ENCODE results near the gene KIF3B.

The KIF3B gene

DNA sequence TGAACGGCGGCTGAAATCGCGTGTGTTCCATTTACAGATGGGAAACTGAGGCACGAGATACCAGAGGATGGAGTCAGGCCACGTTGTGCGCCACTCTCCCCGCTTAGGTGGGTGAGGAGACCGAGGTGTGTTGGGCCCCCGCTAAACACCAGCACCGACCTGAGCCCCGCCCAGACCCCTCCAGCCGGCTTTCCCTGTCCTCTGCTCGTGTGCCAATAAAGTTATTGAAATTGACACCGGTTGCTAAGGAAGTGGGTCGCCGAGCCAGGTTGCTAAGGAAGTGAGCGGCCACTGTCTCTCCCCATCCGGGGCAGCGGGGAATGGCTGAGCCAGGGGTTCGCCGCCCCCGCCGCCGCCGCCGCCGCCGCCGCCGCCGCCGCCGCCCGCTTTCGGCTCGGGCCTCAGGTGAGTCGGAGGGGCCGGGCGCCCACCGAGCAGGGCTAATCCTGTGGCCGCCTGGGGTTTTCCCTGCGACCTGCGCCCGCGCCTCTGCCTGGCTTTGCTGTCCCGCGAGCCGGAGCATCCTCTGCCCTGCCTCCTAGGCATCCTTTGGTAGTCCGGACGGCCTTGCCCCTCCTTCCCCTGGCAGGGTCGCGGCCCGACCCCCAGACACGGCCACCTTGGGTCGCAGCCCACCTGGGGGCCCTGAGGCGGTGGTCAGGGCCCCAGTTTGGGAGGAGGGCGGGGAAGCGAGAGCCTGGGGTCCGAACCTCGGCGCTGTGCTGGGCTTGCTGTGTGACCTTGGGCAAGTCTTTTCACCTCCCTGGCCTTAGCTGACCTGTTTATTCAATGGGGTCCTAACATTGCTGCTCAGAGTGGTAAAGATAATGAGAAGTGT lies at the start of gene KIF3B:
TSS of gene KIF3B (plus strand) at position 291 of the 838 bp plus-strand sequence. CDS start 32,127 bp downstream, outside the sequence.
- H3K9me3 Mint-ChIP-seq, result no peaks in the 10 kb centered on the region
- no peaks in the 10 kb centered on the region for H3K27me3 Mint-ChIP-seq
- peak within 1 kb of the TSS; percentile 90 for H3K27ac Mint-ChIP-seq
- H3K4me3 Mint-ChIP-seq, result peak within 1 kb of the TSS; percentile 87
- ATAC-seq, result peak; percentile 91
- H3K36me3 Mint-ChIP-seq, result peaks cover 15% of the 10 kb centered on the region
- H3K4me1 Mint-ChIP-seq, result peaks cover 45% of the 10 kb centered on the region

GRCh38 chr20:32227744-32228688 lies 49.4 kb upstream of the KIF3B start:
- H3K27ac Mint-ChIP-seq, result no peak overlapping the region
- no peak overlapping the region for H3K4me3 Mint-ChIP-seq
- H3K36me3 Mint-ChIP-seq, result peaks cover 69% of the 10 kb centered on the region
- ATAC-seq, result no peak
- peaks cover 23% of the 10 kb centered on the region for H3K4me1 Mint-ChIP-seq
- H3K9me3 Mint-ChIP-seq, result no peaks in the 10 kb centered on the region
- H3K27me3 Mint-ChIP-seq, result no peaks in the 10 kb centered on the region

DNA sequence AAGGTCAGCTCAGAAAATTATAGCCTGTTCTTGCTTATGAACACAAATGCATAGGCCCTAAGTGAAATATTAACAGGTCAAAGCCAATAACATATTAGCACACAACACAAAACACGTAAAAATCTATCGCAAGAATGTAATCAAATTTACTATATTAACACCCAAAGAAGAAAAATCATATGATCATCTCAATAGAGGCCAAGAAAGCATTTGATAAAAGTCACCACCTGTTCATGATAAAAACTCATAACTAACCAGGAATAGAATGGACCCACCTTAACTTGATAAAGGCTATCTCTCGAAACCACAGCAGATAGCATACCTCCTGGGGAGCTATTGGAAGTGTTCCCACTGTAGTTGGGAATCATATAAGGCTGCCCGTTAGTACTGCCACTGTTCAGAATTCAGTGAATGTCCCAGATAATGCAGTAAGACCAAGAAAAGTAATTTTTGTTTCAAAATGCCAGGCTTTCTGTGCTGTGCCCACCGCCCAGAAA lies 48.2 kb upstream of the KIF3B start:
- Mint-ChIP-seq H3K27me3 (no peaks in the 10 kb centered on the region), H3K4me3 (no peak overlapping the region), H3K36me3 (peaks cover 73% of the 10 kb centered on the region), H3K27ac (no peak overlapping the region), H3K4me1 (peaks cover 29% of the 10 kb centered on the region), H3K9me3 (no peaks in the 10 kb centered on the region)
- no peak for ATAC-seq

GRCh38 chr20:32230707-32231106 lies 46.7 kb upstream of the KIF3B start:
- peaks cover 80% of the 10 kb centered on the region for H3K36me3 Mint-ChIP-seq
- H3K4me1 Mint-ChIP-seq, result peaks cover 29% of the 10 kb centered on the region
- no peaks in the 10 kb centered on the region for H3K27me3 Mint-ChIP-seq
- no peaks in the 10 kb centered on the region for H3K9me3 Mint-ChIP-seq
- ATAC-seq, result no peak
- H3K27ac Mint-ChIP-seq, result no peak overlapping the region
- H3K4me3 Mint-ChIP-seq, result no peak overlapping the region

DNA sequence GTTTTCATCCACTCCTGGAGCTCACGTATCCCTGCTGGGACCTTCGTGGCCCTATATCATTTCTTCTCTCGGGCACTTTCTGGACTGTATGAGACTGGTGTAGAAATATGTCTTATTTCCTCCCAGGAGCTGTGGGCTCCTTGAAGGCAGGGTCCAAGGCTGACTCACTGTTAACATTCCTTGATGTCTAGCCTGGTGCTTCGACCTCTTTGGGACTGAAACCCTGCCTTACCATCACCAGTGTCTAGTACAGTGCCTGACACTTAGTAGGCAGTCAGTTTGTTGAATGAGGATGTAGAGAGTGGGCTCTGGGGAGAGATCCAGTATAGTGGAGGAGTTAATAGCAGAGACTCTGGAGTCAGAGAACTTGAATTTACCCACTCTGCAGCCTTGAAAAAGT lies 46.2 kb upstream of the KIF3B start:
- Mint-ChIP-seq H3K4me3 (no peak overlapping the region), H3K9me3 (no peaks in the 10 kb centered on the region), H3K36me3 (peaks cover 82% of the 10 kb centered on the region), H3K27me3 (no peaks in the 10 kb centered on the region), H3K4me1 (peaks cover 29% of the 10 kb centered on the region), H3K27ac (peak overlapping the region; percentile 96)
- no peak for ATAC-seq

GRCh38 chr20:32231847-32232246 lies 45.6 kb upstream of the KIF3B start:
- peak; percentile 73 for ATAC-seq
- no peaks in the 10 kb centered on the region for H3K9me3 Mint-ChIP-seq
- peaks cover 29% of the 10 kb centered on the region for H3K4me1 Mint-ChIP-seq
- peak overlapping the region; percentile 96 for H3K27ac Mint-ChIP-seq
- H3K36me3 Mint-ChIP-seq, result peaks cover 85% of the 10 kb centered on the region
- H3K4me3 Mint-ChIP-seq, result peak overlapping the region; percentile 72
- no peaks in the 10 kb centered on the region for H3K27me3 Mint-ChIP-seq

- Mint-ChIP-seq H3K9me3 (no peaks in the 10 kb centered on the region), H3K36me3 (peaks cover 90% of the 10 kb centered on the region), H3K4me1 (peaks cover 29% of the 10 kb centered on the region), H3K4me3 (peak overlapping the region; percentile 72), H3K27me3 (no peaks in the 10 kb centered on the region), H3K27ac (peak overlapping the region; percentile 96)
- ATAC-seq, result peak; percentile 70
Measured at GRCh38 chr20:32232326-32232886, 45.0 kb upstream of the KIF3B start.

DNA sequence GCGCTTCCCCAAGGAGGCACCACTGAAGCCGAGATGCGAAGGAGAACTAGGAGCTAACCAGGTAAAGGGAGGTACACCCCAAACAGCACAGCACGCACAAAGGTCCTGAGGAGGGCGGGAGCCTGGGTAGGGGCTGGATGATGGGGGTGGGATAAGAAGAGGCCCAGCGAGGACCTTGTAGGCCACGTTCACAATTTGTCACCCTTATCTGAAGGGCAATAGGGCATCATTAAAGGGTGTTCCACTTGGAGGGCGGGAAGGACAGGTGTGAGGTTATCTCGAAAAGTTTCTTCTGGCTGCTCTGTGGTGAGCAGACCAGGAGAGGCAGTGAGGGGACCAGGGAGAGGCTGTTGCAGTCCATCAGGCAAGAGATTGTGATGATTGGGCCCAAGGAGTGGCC lies 44.2 kb upstream of the KIF3B start:
- no peaks in the 10 kb centered on the region for H3K9me3 Mint-ChIP-seq
- H3K36me3 Mint-ChIP-seq, result peaks cover 83% of the 10 kb centered on the region
- no peak for ATAC-seq
- peaks cover 29% of the 10 kb centered on the region for H3K4me1 Mint-ChIP-seq
- H3K4me3 Mint-ChIP-seq, result no peak overlapping the region
- H3K27me3 Mint-ChIP-seq, result no peaks in the 10 kb centered on the region
- peak overlapping the region; percentile 96 for H3K27ac Mint-ChIP-seq

DNA sequence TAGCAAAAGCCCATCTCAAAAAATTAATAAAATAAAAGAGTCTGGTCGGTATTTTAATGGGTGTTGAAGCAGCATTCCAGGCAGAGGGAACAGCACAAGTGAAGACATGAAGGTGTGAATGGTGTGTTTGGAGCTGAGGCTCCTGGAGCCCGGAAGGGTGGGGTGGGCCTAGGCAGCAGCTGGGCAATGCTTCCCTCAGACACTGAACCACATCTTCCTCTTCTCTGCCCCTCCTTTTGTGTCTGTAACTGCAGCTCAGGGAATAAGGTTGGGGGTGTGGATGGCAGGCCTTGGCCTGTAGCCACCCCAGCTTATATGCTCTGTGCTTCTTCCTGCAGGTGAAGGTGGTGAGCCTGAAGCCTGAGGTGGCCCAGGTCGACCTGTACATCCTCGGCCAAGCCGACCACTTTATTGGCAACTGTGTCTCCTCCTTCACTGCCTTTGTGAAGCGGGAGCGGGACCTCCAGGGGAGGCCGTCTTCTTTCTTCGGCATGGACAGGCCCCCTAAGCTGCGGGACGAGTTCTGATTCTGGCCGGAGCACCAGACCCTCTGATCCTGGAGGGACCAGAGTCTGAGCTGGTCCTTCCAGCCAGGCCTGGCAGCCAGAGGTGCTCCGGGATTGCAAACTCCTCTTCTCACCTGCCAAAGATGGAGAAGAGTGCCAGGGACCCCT lies 43.2 kb upstream of the KIF3B start:
- no peaks in the 10 kb centered on the region for H3K27me3 Mint-ChIP-seq
- H3K4me3 Mint-ChIP-seq, result no peak overlapping the region
- no peaks in the 10 kb centered on the region for H3K9me3 Mint-ChIP-seq
- H3K36me3 Mint-ChIP-seq, result peaks cover 73% of the 10 kb centered on the region
- no peak overlapping the region for H3K27ac Mint-ChIP-seq
- ATAC-seq, result no peak
- peaks cover 29% of the 10 kb centered on the region for H3K4me1 Mint-ChIP-seq

DNA sequence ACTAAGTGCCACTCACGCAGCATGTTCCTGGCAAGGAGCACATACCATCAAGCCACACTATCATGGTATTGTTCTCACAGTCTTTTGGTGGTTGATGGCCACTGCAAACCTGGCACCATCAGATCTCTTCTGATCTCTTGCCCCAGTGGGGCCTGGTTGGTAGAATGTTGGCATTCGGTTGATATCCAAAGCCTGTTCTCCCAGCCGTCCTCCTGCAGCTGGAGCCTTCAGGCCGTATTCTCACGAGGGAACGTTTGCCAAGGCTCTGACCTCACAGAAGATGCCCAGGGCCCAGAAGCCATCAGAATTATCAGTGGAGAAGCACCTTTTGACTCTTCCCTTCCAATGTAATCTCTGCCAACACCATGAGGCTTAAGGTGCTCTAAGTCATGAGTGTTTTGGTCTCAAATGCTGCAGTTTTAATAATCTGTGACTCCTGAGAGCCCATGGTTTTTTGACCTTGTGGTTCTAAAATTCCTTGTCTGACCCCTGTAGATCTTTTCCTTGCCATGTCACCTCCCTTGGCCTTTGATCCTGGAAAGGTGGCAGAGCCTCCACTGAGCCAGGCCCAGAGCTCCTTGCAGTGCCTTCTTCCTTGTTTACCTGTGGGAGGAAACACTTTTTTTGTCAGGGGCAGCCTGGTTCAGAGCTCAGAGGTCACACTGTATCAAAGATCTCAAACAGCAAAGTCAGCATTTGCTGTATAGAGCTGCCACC lies 42.0 kb upstream of the KIF3B start:
- Mint-ChIP-seq H3K27me3 (no peaks in the 10 kb centered on the region), H3K4me1 (peaks cover 40% of the 10 kb centered on the region), H3K27ac (peak overlapping the region; percentile 17), H3K4me3 (no peak overlapping the region), H3K36me3 (peaks cover 64% of the 10 kb centered on the region), H3K9me3 (no peaks in the 10 kb centered on the region)
- no peak for ATAC-seq

DNA sequence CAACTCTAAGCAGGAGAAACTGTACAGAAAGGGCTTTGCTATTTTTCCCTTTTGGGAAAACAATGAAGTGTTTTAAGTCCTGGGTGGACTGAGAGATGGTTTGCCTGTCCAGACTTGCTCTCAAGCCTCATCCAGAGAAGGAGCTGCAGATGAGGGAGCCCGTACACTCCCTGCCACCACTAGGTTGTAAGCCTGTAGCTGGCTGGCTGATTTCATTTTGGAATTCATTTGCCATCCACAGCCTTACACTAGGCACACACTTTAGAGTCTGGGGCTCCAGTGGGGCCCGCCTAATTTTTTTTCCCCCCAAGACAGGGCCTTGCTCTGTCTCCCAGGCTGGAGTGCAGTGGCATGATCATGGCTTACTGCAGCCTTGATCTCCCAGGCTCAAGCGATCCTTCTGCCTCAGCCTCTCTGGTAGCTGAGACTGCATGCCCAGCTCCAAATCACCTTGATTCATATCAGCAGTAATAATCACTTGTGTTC lies 41.4 kb upstream of the KIF3B start:
- Mint-ChIP-seq H3K4me1 (peaks cover 39% of the 10 kb centered on the region), H3K36me3 (peaks cover 58% of the 10 kb centered on the region), H3K27me3 (no peaks in the 10 kb centered on the region), H3K4me3 (no peak overlapping the region), H3K27ac (peak overlapping the region; percentile 17), H3K9me3 (no peaks in the 10 kb centered on the region)
- no peak for ATAC-seq

- no peaks in the 10 kb centered on the region for H3K9me3 Mint-ChIP-seq
- no peak overlapping the region for H3K27ac Mint-ChIP-seq
- ATAC-seq, result no peak
- peaks cover 31% of the 10 kb centered on the region for H3K4me1 Mint-ChIP-seq
- H3K36me3 Mint-ChIP-seq, result peaks cover 51% of the 10 kb centered on the region
- no peak overlapping the region for H3K4me3 Mint-ChIP-seq
- H3K27me3 Mint-ChIP-seq, result no peaks in the 10 kb centered on the region
Measured at GRCh38 chr20:32236819-32237218, 40.6 kb upstream of the KIF3B start.

GRCh38 chr20:32237419-32237818 lies 40.0 kb upstream of the KIF3B start:
- no peak for ATAC-seq
- Mint-ChIP-seq H3K27ac (no peak overlapping the region), H3K27me3 (no peaks in the 10 kb centered on the region), H3K4me3 (no peak overlapping the region), H3K36me3 (peaks cover 45% of the 10 kb centered on the region), H3K4me1 (peaks cover 25% of the 10 kb centered on the region), H3K9me3 (no peaks in the 10 kb centered on the region)

All from stimulated activated memory B cell treated with anti-CD40 and anti-IgM and Interleukin-4, amounts not matched to agents 10 μg/mL and 1 μg/mL and 100 μg/mL, for 72 hours (primary cell).